Fibroblast of pulmonary artery (primary cell): ENCODE measurements around the gene GARNL3.

Experiments used
- DNase-seq: peaks from one replicate; pipeline ENCODE4 v3.0.0-alpha.2; 2010; ENCODE audit warnings: low read depth
- H3K4me3 ChIP-seq: replicated peaks from 2 replicates; pipeline ENCODE4 v1.5.1; 2011; ENCODE audit warnings: low read depth, mild to moderate bottlenecking, control low read depth, low read length, moderate library complexity
- TF ChIP-seq, protein P1 (sequence below): IDR thresholded peaks from 2 replicates; pipeline ENCODE4 v1.5.1; 2011; ENCODE audit warnings: mild to moderate bottlenecking, control low read depth, low read length, inconsistent platforms; ENCODE audit errors: missing control alignments

GARNL3 gene

DNA sequence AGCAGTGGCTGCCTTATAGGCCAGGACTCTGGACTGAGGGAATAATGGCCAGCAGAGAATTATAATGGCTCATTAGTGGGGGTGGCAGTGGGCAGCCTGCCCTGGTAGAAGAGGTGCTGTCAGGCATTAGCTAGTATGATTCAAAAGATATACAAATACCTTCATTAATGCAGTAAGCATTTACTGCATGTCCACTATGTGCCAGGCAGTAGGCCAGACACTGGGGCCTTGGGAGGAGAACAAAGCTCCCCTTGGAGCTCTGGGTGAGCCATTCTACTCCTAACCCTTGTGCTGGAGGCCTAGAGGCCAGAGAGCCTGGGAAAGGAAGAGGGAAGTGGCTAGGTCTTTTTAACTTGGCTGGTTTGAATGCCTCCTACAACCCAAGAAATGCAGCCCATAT is 2.0 kb upstream of the GARNL3 start:
- TF ChIP-seq, protein P1, sequence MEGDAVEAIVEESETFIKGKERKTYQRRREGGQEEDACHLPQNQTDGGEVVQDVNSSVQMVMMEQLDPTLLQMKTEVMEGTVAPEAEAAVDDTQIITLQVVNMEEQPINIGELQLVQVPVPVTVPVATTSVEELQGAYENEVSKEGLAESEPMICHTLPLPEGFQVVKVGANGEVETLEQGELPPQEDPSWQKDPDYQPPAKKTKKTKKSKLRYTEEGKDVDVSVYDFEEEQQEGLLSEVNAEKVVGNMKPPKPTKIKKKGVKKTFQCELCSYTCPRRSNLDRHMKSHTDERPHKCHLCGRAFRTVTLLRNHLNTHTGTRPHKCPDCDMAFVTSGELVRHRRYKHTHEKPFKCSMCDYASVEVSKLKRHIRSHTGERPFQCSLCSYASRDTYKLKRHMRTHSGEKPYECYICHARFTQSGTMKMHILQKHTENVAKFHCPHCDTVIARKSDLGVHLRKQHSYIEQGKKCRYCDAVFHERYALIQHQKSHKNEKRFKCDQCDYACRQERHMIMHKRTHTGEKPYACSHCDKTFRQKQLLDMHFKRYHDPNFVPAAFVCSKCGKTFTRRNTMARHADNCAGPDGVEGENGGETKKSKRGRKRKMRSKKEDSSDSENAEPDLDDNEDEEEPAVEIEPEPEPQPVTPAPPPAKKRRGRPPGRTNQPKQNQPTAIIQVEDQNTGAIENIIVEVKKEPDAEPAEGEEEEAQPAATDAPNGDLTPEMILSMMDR = no peak
- DNase-seq = no peak

GRCh38 chr9:127263237-127263636 is 1.3 kb upstream of the GARNL3 start:
- H3K4me3 ChIP-seq = no peak overlapping the region
- DNase-seq = no peak
- TF ChIP-seq, protein P1 = no peak

More for the DNA sequence above, 2.0 kb upstream of the GARNL3 start:
- H3K4me3 ChIP-seq = no peak overlapping the region

- no peak overlapping the region for H3K4me3 ChIP-seq
- TF ChIP-seq, protein P1 = no peak
- peak; percentile 13 for DNase-seq
Observed at GRCh38 chr9:127263664-127264063, 910 bp upstream of the GARNL3 start.

GRCh38 chr9:127267793-127268525 is 3.4 kb downstream of the GARNL3 start:
- H3K4me3 ChIP-seq = no peak overlapping the region
- TF ChIP-seq, protein P1 = no peak
- no peak for DNase-seq

- H3K4me3 ChIP-seq = no peak overlapping the region
- DNase-seq = no peak
- TF ChIP-seq, protein P1 = no peak
Observed at GRCh38 chr9:127269449-127269848, 4.9 kb downstream of the GARNL3 start.

DNA sequence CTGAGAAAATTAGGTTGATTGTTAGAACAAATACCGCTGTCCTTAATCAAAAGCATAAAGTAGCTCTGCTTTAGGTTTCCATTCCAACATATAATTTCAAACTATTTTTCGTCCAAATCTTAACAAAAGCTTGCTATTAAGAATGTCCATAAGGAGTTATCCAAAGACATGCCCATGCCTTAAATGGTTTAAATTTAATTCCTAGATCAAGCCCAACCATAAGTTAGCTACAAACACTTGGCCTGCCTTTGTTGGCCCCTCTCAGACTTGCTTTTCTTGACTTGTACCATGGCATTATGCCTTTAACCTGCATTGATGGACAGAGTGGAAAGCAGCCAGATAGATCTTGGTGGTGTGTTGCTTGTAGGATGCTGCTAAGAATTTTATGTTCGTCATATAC is 8.8 kb downstream of the GARNL3 start:
- DNase-seq = no peak
- TF ChIP-seq, protein P1 = no peak
- no peak overlapping the region for H3K4me3 ChIP-seq

DNA sequence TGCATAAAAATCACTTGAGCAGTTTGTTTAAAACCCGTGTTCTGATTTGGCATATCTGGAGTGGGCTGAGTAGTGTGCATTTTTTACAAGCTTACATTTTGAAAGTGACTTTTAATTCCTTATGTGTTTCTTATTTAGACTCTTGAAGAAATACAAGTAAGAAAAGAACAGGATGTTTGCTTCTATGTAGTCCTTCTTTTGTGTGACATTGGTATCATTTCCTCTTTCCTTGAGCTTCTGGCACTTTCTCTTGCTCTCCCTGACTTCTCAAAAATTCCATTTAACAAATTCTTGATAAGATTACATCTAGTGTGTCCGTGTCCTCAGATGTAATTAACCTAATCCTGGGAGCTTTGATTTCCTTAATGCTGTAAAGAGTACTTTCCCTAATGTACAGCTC is 12.5 kb downstream of the GARNL3 start:
- no peak overlapping the region for H3K4me3 ChIP-seq
- TF ChIP-seq, protein P1 = no peak
- no peak for DNase-seq
